GM19023 (cell line): ENCODE measurements around the gene TMEM255A.

ENCODE experiments used
- ATAC-seq: cut with Tn5 transposase; IDR thresholded peaks from one replicate; pipeline ENCODE4 v1.9.1; 2021; ENCODE audit warnings: mild to moderate bottlenecking, moderate library complexity; ENCODE audit not compliant: unreplicated experiment

TMEM255A gene

GRCh38 chrX:120271218-120271617 lies 40.0 kb downstream of the TMEM255A start:
- ATAC-seq: no peak

- ATAC-seq: no peak
Measured at GRCh38 chrX:120270567-120270966, 40.7 kb downstream of the TMEM255A start.

- ATAC-seq: no peak
Measured at GRCh38 chrX:120269373-120270035, 41.8 kb downstream of the TMEM255A start.

GRCh38 chrX:120264341-120264740 lies 46.9 kb downstream of the TMEM255A start:
- ATAC-seq: no peak

- no peak for ATAC-seq
Measured at GRCh38 chrX:120262859-120263708, 48.2 kb downstream of the TMEM255A start.

GRCh38 chrX:120260369-120260768 lies 50.9 kb downstream of the TMEM255A start:
- ATAC-seq: no peak

- no peak for ATAC-seq
Measured at GRCh38 chrX:120253784-120254183, 57.5 kb downstream of the TMEM255A start.

GRCh38 chrX:120251471-120252011 lies 59.7 kb downstream of the TMEM255A start:
- ATAC-seq: no peak

GRCh38 chrX:120250522-120251271 lies 60.6 kb downstream of the TMEM255A start, which contains the start of gene ZBTB33:
TSS of gene ZBTB33 (plus strand) at chrX:120250812. CDS start at chrX:120253416, 2,604 bp downstream.
- peak; percentile 96 for ATAC-seq

GRCh38 chrX:120244735-120245498 lies 66.3 kb downstream of the TMEM255A start:
- ATAC-seq: peak; percentile 80

- ATAC-seq: peak; percentile 22
Measured at GRCh38 chrX:120244395-120244734, 66.9 kb downstream of the TMEM255A start.

GRCh38 chrX:120242813-120243212 lies 68.4 kb downstream of the TMEM255A start:
- ATAC-seq: no peak

GRCh38 chrX:120238933-120239332 lies 72.3 kb downstream of the TMEM255A start:
- ATAC-seq: no peak

GRCh38 chrX:120236687-120237479 lies 74.4 kb downstream of the TMEM255A start:
- no peak for ATAC-seq

GRCh38 chrX:120235284-120235683 lies 76.0 kb downstream of the TMEM255A start:
- no peak for ATAC-seq

GRCh38 chrX:120228187-120228908 lies 82.9 kb downstream of the TMEM255A start:
- no peak for ATAC-seq

GRCh38 chrX:120224388-120224787 lies 86.9 kb downstream of the TMEM255A start:
- ATAC-seq: no peak

GRCh38 chrX:120223374-120223773 lies 87.9 kb downstream of the TMEM255A start:
- ATAC-seq: no peak
